T-helper 2 cell treated with Interferon-gamma antibody and Interleukin-4, amounts not matched to agents 100 ng/mL and 5 ng/mL, for 36 hours (primary cell): ENCODE measurements around the gene CCDC141. TPM values are rescaled to one million over a fixed set of nuclear protein-coding genes. Genes with fewer than 3 reads are reported as not detected.

Experiments
- intact Hi-C: fragments of 100-400 bp; cut with micrococcal nuclease; formaldehyde crosslinking; loops from one replicate; pipeline ENCODE4 v1.15.1; 2023
- total RNA-seq: library from RNA; stranded (reverse); gene quantifications from 2 replicates; pipeline ENCODE4 v1.2.3, GENCODE V29; 2022

CCDC141 gene
- total RNA-seq, 1 donor from 2014 or later, result 14.5 TPM

DNA sequence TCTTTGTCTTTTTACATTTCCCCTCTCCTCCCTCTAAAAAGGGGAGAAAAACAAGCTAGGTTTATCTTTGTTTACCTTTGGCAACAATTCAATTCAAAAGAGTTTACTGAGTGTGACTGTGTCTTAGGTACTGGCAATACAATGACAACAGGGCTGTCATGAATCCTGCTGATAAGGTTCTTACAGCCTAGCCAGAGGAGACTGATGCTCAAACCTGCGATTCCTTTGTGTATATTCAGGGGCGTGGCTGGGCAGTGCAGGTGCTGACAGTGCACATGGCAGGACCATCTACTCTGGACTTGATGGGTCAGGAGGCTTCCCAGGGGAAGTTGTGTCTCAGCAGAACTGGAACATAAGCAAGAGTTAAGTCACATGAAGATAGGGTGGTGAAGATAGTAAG lies 219.5 kb downstream of the CCDC141 start:
- intact Hi-C loops, result no loop called here

DNA sequence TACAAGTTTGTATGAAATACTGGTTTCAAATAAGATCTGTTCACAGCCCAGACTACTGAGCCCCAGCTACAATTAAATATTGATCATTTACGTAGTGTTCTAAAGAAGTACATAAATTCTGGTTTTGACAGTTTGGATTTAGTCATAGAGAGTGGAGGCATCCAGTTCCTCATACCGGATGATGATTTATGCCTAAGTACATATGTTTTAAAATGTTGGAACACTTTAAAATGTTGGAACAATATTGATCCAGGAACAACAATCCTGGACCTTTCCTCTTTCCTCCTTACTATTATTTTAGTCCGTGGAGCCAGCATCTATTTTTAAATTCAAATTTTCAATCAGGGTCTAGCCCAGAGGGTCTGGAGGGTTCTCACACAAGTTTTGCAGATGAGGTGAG lies 220.0 kb downstream of the CCDC141 start:
- intact Hi-C loops, result no loop called here

DNA sequence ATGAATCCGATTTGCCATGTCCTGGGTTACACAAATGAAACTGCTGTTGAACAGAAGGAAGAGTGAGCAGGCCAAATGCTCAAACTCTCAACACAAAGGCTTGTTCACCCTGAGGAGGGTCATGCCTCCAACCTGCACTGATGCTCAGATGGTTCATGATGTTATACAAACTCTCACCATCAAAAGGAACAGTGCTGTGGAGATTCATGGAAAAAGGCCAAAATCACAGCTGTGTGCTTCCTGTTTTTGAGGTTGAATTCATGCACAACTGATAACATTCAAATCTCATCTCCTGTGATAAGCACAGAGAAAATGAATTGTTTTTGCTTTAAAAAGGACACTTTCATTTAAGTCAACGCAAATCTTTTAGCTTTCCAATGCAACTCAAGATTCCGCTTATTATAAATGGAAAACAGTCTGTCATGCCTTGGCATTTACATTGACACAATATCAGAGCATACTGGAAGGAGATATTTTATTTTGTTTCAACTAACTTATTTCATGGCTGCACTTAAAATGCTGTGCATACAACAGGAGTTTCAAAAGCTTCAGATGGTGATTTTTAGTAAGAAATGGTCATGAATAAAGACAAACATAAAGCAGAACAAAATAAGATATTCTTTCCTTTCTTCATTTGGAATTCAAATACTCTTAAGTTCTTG lies 220.5 kb downstream of the CCDC141 start:
- intact Hi-C loops, result no loop called here

GRCh38 chr2:178828486-178828881 lies 221.5 kb downstream of the CCDC141 start:
- intact Hi-C loops, result no loop called here

DNA sequence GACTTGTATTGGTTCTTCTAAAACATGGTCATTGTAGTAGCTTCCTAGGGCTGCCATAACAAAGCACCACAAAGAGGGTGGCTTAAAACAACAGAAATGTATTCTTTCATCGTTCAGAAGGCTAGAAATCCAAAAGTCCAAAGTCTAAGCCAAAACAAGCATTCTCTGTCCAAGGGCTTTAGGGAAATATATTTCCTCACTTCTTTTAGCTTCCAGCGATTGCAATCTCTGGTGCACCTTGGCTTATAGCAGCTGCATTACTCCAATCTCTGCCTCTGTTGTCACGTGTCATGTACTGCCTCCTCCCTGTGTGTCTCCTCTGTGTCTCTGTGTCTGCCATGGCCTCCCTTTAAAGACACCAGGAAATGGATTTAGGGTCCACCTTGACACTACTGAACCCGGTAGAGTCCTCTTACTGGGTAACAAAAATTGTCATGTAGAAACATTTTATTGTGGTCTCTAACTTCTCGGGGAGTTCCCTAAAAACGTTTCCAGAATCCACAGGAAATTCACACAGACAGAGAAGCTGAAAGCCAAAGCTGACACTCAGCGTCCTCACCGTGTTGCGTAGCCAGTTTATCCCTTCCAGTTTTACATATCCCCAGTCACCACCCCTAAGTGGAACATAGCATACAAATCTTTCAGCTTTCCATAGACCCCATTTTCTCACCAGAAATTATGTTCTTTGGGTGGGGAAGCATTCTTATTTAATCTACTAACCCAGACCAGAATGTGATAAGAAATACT lies 222.0 kb downstream of the CCDC141 start:
- intact Hi-C loops, result no loop called here

- intact Hi-C loops, result no loop called here
Observed at GRCh38 chr2:178827111-178827510, 222.8 kb downstream of the CCDC141 start.

- intact Hi-C loops, result no loop called here
Observed at GRCh38 chr2:178825183-178825582, 224.8 kb downstream of the CCDC141 start.

DNA sequence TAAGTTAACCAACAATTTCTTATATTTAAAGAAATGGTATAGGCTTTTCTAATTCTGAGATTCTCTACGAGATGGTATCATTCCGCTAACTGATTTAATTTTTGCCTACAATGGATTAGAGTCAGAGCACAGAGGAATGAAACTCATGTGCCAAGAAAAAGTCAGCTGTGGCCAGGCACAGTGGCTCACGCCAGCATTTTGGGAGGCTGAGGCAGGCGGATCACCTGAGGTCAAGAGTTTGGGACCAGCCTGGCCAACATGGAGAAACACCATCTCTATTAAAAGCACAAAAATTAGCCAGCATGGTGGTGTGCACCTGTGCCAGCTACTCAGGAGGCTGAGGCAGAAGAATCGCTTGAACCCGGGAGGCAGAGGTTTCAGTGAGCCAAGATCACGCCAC lies 225.8 kb downstream of the CCDC141 start:
- intact Hi-C loops, result no loop called here

DNA sequence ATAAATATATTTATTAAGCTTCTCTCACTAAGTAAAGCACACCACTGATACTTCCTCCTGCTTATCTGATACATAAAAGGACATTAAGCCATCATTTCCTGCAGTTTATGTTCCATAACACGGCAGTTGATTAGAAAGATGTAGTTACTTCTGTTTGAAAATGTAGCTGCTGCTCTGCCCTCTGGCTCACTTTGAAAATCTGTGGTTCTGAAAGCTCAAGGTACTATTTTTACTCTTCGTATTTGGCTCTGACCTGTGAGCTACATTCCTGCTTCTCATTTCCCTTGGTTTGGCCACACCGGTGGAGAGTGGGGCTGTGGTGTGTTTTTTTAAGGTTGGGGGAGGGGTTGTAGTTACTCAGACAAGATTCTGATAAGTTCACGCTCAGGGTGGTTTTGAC lies 229.9 kb downstream of the CCDC141 start:
- intact Hi-C loops, result loop anchor here (5.0 kb wide), 1 partner anchor 52 kb away; no protein-coding TSS in a partner anchor

GRCh38 chr2:178819147-178819875 lies 230.6 kb downstream of the CCDC141 start:
- intact Hi-C loops, result loop anchor here (5.0 kb wide), 1 partner anchor 53 kb away; no protein-coding TSS in a partner anchor

- intact Hi-C loops, result no loop called here
Observed at GRCh38 chr2:178811901-178812300, 238.0 kb downstream of the CCDC141 start.

GRCh38 chr2:178811045-178811444 lies 238.9 kb downstream of the CCDC141 start:
- intact Hi-C loops, result no loop called here

DNA sequence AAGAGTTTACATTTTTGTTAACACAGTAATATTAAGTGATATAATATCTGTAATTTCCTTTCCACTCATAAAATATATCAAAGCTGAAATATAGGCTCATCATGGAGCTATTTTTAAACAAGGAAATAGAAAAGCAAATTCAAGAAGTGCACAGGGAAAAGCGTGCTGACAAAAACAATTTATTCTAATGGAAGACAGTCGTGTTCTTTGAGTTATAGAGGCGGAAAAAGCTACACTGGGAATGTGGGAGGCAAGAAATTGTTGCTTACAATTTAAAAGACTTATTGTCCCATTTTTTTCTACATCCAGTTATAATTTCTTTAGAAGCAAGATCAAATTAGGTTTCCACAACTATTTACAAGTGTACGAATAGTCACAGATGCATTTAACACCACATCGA lies 239.5 kb downstream of the CCDC141 start:
- intact Hi-C loops, result no loop called here

DNA sequence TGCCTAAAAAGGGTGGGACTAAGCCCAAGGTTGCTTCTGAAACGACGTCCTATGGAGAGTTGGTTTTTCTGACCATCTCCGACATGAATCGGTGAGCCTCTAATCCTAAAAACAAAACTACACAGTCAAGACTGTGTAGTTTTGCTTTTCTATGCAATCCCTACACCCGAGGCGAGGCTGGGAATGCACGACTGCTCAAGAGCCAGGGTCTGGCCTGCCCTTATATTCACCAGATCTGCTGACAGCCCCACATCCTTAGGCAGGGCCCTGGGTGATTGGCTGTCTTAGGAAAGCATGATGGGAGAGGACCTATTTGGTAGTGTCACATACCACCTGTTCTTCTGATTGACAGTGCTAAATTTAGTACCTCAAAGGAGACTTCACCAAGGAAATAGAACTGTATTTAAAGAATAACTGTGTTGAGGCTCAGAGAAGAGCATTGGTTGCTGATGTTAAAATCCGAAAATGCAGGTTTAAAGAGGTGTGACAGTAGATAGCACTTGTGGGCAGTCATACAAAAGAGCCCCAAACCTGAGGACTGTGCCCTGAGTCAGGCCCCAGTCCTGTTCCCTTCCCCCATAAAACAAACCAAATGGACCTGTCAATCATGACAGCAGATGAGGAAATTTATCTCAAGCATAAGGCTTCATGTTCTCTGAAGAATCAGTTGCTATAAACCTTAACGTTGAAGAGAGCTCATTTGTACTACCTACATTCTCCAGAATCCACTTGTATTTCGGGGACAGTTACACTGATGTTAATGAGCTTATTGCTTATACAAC lies 242.5 kb downstream of the CCDC141 start, which contains the start of gene TTN:
Gene TTN, minus strand, starts transcription at position 197 of the 782 bp plus-strand sequence. CDS start 2,781 bp downstream, outside the sequence.
- intact Hi-C loops, result no loop called here

- intact Hi-C loops, result no loop called here
Observed at GRCh38 chr2:178806543-178806942, 243.4 kb downstream of the CCDC141 start.

GRCh38 chr2:178805457-178805856 lies 244.5 kb downstream of the CCDC141 start:
- intact Hi-C loops, result no loop called here

GRCh38 chr2:178804791-178805190 lies 245.1 kb downstream of the CCDC141 start:
- intact Hi-C loops, result no loop called here

DNA sequence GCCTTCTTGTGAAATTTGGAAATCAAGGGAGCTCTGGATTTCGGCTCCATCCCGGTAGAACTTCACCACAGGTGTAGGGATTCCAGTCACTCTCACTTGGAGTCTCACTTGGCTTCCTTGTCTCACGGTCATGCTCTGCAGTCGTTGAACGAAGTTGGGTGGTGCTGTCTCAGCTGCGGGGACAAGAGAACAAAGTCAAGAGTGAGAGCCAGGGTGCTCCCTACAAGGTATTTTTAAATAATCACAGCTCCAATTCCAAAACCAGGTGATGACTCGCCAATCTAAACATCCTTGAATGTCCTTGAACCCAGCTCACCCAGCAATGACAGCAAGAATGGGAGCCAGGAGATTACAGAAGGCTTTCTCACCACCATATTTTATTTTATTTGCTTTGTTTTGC lies 249.4 kb downstream of the CCDC141 start:
- intact Hi-C loops, result no loop called here

DNA sequence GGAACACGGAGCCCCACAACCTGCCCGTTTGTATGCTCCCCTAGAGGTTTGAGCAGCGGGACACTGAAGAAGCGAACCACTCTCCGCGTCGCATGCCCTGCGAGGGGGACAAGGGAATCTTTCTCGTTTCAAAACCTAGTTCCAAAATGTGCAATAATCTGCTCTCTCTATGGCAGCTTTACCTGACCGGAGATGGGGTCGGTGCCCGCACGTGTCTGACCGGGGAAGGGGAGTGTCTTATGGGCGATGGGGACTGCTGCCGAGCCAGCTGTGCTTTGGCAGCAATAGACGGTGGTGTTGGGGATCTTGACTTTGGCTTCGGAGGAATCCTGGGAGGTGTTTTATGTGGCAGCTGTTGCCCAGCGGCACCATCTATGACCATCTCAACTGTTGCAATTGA lies 250.6 kb downstream of the CCDC141 start:
- intact Hi-C loops, result no loop called here

DNA sequence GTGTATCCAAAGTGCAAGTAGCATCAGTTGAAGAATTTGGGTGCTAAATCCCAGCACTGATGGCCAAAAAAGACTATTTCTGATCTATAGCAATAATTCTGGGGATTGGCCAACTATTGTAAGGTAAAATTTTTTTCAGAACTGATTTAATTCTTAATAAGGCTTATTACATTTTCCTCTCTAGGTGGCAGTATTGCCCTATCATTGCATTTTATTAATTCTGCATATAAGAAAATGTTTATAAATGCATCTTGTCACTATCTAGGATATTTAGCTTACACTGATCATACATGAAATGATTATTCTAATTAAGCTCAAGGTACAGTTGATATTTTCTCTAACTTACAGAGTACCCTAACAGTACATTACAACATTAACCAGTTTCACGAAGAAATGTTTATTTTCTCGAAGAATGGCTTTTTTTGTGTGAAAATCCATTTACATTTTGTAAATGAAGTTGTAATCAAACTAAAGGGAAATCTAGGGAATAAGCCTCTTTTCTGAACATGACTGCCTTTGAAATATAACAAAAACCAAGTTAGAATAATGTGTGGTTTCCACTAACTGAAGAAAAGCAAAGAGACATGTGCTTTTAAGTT lies 253.8 kb downstream of the CCDC141 start:
- intact Hi-C loops, result loop anchor here (1.0 to 2.0 kb wide), 4 partner anchors 118 to 955 kb away; no protein-coding TSS in a partner anchor

DNA sequence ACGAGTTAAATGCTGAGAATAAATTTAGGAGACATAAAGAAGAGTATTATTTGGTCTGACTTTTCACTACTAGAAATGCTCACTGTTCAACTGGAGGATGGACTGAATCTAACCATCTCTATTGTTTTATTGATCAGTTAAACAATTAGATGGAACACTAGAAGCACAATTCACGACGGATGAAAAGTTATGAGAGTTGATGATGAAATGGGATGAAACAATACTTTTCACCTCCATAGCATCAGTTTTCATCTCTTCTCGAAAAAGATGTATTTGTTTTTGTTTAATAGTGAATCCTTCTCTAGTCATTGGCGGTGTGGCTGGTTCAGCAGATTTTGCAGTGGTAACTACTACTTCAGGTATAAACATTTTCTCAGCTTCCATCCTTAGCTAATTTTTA lies 262.0 kb downstream of the CCDC141 start:
- intact Hi-C loops, result no loop called here
